SK-N-SH treated with all-trans-retinoic acid at 6 μM for 48 hours (cell line): Measurements from ENCODE around the gene NPAS3.

ENCODE experiments used
- ATAC-seq: fragments of 200-7000 bp; cut with Tn5 transposase; 3 replicates; pipeline ENCODE4 v1.9.1; 2020; ENCODE audit warnings: mild to moderate bottlenecking, moderate library complexity
- ARNTL ChIP-seq: fragments of 450-650 bp; formaldehyde crosslinking; IDR thresholded peaks from 2 replicates; pipeline ENCODE4 v1.5.0; 2020; ENCODE audit warnings: low read depth, mild to moderate bottlenecking, moderate library complexity, borderline replicate concordance
- BACH2 ChIP-seq: fragments of 250-450 bp; sonication (Bioruptor Pico); IDR thresholded peaks from 2 replicates; pipeline ENCODE4 v1.9.0; 2021; ENCODE audit warnings: mild to moderate bottlenecking, borderline replicate concordance
- CSDC2 ChIP-seq: fragments of 250-450 bp; sonication (Bioruptor Pico); IDR thresholded peaks from 2 replicates; pipeline ENCODE4 v1.5.0; 2020; ENCODE audit warnings: mild to moderate bottlenecking, moderate library complexity
- ESRRG ChIP-seq: fragments of 250-450 bp; sonication (Bioruptor Pico); IDR thresholded peaks from 2 replicates; pipeline ENCODE4 v1.6.1; 2021; ENCODE audit warnings: mild to moderate bottlenecking
- GLIS3 ChIP-seq: fragments of 250-450 bp; sonication (Bioruptor Pico); IDR thresholded peaks from 2 replicates; pipeline ENCODE4 v1.5.0; 2020; ENCODE audit warnings: mild to moderate bottlenecking, moderate library complexity
- ISL1 ChIP-seq: fragments of 250-450 bp; sonication (Bioruptor Pico); IDR thresholded peaks from 2 replicates; pipeline ENCODE4 v2.1.2; 2022; ENCODE audit warnings: mild to moderate bottlenecking, moderate library complexity
- OSR1 ChIP-seq: fragments of 250-450 bp; sonication (Bioruptor Pico); IDR thresholded peaks from 2 replicates; pipeline ENCODE4 v1.8.0; 2022; ENCODE audit warnings: moderate library complexity, mild to moderate bottlenecking, inconsistent platforms
- PPARA ChIP-seq: fragments of 250-450 bp; sonication (Bioruptor Pico); IDR thresholded peaks from 2 replicates; pipeline ENCODE4 v1.5.0; 2020; ENCODE audit warnings: mild to moderate bottlenecking, borderline replicate concordance
- RARB ChIP-seq: fragments of 250-450 bp; sonication (Bioruptor Pico); IDR thresholded peaks from 2 replicates; pipeline ENCODE4 v1.8.0; 2021; ENCODE audit warnings: mild to moderate bottlenecking, moderate library complexity
- SNAI2 ChIP-seq: fragments of 250-450 bp; sonication (Bioruptor Pico); IDR thresholded peaks from 2 replicates; pipeline ENCODE4 v1.5.0; 2020; ENCODE audit warnings: mild to moderate bottlenecking, moderate library complexity
- TCF4 ChIP-seq: fragments of 250-450 bp; sonication (Bioruptor Pico); IDR thresholded peaks from 2 replicates; pipeline ENCODE4 v1.8.0; 2021; ENCODE audit warnings: mild to moderate bottlenecking, moderate library complexity, borderline replicate concordance
- TOX ChIP-seq: fragments of 250-450 bp; sonication (Bioruptor Pico); IDR thresholded peaks from 2 replicates; pipeline ENCODE4 v1.8.0; 2021; ENCODE audit warnings: mild to moderate bottlenecking, moderate library complexity, borderline replicate concordance
- ZC3H10 ChIP-seq: fragments of 250-450 bp; sonication (Bioruptor Pico); IDR thresholded peaks from 2 replicates; pipeline ENCODE4 v1.5.1; 2021; ENCODE audit warnings: mild to moderate bottlenecking, moderate library complexity
- ZFP3 ChIP-seq: fragments of 250-450 bp; sonication (Bioruptor Pico); IDR thresholded peaks from 2 replicates; pipeline ENCODE4 v1.5.0; 2020; ENCODE audit warnings: mild to moderate bottlenecking, moderate library complexity
- ZFP30 ChIP-seq: fragments of 450-650 bp; formaldehyde crosslinking; IDR thresholded peaks from 2 replicates; pipeline ENCODE4 v1.5.0; 2022; ENCODE audit warnings: mild to moderate bottlenecking, moderate library complexity
- ZNF565 ChIP-seq: fragments of 450-650 bp; formaldehyde crosslinking; conservative IDR thresholded peaks from 2 replicates; pipeline ENCODE4 v1.5.0; 2020; ENCODE audit warnings: low read depth, mild to moderate bottlenecking, moderate library complexity
- ZNF70 ChIP-seq: fragments of 450-650 bp; formaldehyde crosslinking; IDR thresholded peaks from 2 replicates; pipeline ENCODE4 v1.5.0; 2020; ENCODE audit warnings: mild to moderate bottlenecking, moderate library complexity
- ZNF8 ChIP-seq: fragments of 450-650 bp; formaldehyde crosslinking; IDR thresholded peaks from 2 replicates; pipeline ENCODE4 v1.5.0; 2020; ENCODE audit warnings: mild to moderate bottlenecking, moderate library complexity
- TF ChIP-seq, protein P1 (sequence below): fragments of 250-450 bp; sonication (Bioruptor Pico); IDR thresholded peaks from 2 replicates; pipeline ENCODE4 v1.8.0; 2021; ENCODE audit warnings: low read depth, mild to moderate bottlenecking, moderate library complexity, borderline replicate concordance
- TF ChIP-seq, protein P2 (sequence below): fragments of 250-450 bp; sonication (Bioruptor Pico); IDR thresholded peaks from 2 replicates; pipeline ENCODE4 v1.5.1; 2021; ENCODE audit warnings: mild to moderate bottlenecking, moderate library complexity
- TF ChIP-seq, protein P3 (sequence below): fragments of 250-450 bp; sonication (Bioruptor Pico); IDR thresholded peaks from 2 replicates; pipeline ENCODE4 v1.8.0; 2020; ENCODE audit warnings: mild to moderate bottlenecking, moderate library complexity, borderline replicate concordance
- TF ChIP-seq, protein P4 (sequence below): fragments of 250-450 bp; sonication (Bioruptor Pico); IDR thresholded peaks from 2 replicates; pipeline ENCODE4 v1.5.1; 2020; ENCODE audit warnings: low read depth, mild to moderate bottlenecking, moderate library complexity
- TF ChIP-seq, protein P5 (sequence below): fragments of 250-450 bp; sonication (Bioruptor Pico); IDR thresholded peaks from 2 replicates; pipeline ENCODE4 v1.5.0; 2020; ENCODE audit warnings: mild to moderate bottlenecking, moderate library complexity

The NPAS3 gene

DNA sequence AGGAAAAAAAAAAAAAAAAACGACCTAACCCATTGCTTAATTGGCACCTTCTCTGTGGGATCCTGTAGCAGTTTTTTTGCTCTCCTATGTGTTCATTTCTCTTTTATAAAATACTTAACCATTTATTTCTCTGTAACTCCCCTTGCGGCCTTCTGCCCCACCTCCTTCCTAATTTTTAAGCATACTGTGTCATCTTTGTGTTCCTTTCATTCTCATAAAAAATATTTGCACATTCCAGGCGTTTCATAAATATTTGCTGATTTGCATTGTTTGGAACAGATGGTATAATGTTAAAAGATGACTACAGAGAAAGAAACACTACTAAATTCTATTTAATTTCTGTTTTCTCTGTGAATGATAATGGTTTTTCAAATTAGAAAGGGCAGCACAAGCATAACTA is 77.9 kb downstream of the NPAS3 start:
- TF ChIP-seq ISL1 (CRISPR knock-in tag) (no peak), ESRRG (CRISPR knock-in tag) (no peak), GLIS3 (CRISPR knock-in tag) (no peak), TOX (CRISPR knock-in tag) (no peak), BACH2 (CRISPR knock-in tag) (no peak), TCF4 (no peak), ZC3H10 (no peak), PPARA (no peak), OSR1 (CRISPR knock-in tag) (no peak), RARB (CRISPR knock-in tag) (no peak), ZNF565 (CRISPR knock-in tag) (no peak), ZNF70 (CRISPR knock-in tag) (no peak), ZNF8 (CRISPR knock-in tag) (no peak), ZFP30 (CRISPR knock-in tag) (no peak), ZFP3 (no peak)
- TF ChIP-seq, protein P1, sequence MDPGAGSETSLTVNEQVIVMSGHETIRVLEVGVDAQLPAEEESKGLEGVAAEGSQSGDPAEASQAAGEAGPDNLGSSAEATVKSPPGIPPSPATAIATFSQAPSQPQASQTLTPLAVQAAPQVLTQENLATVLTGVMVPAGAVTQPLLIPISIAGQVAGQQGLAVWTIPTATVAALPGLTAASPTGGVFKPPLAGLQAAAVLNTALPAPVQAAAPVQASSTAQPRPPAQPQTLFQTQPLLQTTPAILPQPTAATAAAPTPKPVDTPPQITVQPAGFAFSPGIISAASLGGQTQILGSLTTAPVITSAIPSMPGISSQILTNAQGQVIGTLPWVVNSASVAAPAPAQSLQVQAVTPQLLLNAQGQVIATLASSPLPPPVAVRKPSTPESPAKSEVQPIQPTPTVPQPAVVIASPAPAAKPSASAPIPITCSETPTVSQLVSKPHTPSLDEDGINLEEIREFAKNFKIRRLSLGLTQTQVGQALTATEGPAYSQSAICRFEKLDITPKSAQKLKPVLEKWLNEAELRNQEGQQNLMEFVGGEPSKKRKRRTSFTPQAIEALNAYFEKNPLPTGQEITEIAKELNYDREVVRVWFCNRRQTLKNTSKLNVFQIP (CRISPR knock-in tag), result no peak
- TF ChIP-seq, protein P2, sequence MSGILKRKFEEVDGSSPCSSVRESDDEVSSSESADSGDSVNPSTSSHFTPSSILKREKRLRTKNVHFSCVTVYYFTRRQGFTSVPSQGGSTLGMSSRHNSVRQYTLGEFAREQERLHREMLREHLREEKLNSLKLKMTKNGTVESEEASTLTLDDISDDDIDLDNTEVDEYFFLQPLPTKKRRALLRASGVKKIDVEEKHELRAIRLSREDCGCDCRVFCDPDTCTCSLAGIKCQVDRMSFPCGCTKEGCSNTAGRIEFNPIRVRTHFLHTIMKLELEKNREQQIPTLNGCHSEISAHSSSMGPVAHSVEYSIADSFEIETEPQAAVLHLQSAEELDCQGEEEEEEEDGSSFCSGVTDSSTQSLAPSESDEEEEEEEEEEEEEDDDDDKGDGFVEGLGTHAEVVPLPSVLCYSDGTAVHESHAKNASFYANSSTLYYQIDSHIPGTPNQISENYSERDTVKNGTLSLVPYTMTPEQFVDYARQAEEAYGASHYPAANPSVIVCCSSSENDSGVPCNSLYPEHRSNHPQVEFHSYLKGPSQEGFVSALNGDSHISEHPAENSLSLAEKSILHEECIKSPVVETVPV (CRISPR knock-in tag), result no peak
- TF ChIP-seq, protein P3, sequence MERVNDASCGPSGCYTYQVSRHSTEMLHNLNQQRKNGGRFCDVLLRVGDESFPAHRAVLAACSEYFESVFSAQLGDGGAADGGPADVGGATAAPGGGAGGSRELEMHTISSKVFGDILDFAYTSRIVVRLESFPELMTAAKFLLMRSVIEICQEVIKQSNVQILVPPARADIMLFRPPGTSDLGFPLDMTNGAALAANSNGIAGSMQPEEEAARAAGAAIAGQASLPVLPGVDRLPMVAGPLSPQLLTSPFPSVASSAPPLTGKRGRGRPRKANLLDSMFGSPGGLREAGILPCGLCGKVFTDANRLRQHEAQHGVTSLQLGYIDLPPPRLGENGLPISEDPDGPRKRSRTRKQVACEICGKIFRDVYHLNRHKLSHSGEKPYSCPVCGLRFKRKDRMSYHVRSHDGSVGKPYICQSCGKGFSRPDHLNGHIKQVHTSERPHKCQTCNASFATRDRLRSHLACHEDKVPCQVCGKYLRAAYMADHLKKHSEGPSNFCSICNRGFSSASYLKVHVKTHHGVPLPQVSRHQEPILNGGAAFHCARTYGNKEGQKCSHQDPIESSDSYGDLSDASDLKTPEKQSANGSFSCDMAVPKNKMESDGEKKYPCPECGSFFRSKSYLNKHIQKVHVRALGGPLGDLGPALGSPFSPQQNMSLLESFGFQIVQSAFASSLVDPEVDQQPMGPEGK (CRISPR knock-in tag), result no peak
- TF ChIP-seq, protein P4, sequence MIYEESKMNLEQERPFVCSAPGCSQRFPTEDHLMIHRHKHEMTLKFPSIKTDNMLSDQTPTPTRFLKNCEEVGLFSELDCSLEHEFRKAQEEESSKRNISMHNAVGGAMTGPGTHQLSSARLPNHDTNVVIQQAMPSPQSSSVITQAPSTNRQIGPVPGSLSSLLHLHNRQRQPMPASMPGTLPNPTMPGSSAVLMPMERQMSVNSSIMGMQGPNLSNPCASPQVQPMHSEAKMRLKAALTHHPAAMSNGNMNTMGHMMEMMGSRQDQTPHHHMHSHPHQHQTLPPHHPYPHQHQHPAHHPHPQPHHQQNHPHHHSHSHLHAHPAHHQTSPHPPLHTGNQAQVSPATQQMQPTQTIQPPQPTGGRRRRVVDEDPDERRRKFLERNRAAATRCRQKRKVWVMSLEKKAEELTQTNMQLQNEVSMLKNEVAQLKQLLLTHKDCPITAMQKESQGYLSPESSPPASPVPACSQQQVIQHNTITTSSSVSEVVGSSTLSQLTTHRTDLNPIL (CRISPR knock-in tag), result no peak
- TF ChIP-seq, protein P5, sequence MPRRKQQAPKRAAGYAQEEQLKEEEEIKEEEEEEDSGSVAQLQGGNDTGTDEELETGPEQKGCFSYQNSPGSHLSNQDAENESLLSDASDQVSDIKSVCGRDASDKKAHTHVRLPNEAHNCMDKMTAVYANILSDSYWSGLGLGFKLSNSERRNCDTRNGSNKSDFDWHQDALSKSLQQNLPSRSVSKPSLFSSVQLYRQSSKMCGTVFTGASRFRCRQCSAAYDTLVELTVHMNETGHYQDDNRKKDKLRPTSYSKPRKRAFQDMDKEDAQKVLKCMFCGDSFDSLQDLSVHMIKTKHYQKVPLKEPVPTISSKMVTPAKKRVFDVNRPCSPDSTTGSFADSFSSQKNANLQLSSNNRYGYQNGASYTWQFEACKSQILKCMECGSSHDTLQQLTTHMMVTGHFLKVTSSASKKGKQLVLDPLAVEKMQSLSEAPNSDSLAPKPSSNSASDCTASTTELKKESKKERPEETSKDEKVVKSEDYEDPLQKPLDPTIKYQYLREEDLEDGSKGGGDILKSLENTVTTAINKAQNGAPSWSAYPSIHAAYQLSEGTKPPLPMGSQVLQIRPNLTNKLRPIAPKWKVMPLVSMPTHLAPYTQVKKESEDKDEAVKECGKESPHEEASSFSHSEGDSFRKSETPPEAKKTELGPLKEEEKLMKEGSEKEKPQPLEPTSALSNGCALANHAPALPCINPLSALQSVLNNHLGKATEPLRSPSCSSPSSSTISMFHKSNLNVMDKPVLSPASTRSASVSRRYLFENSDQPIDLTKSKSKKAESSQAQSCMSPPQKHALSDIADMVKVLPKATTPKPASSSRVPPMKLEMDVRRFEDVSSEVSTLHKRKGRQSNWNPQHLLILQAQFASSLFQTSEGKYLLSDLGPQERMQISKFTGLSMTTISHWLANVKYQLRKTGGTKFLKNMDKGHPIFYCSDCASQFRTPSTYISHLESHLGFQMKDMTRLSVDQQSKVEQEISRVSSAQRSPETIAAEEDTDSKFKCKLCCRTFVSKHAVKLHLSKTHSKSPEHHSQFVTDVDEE (CRISPR knock-in tag), result no peak
- no peak for ATAC-seq

DNA sequence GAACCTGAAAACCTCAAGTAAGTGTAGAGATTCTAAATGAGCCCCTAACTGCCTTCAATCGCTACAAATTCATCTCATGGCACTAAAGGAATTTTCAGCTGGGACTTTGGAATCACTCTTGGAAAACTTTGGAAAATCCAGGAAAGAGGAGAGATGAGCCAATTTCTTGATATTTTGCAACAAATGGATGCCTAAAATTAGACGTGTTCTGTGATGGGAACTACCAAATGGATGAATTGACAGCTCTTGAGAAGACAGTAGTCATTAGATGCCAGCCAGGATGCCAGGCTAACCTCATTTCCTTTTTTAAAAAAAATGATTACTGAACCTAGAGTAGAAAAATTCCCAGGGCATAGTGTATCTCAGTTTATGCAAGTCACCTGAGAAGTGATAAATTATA is 78.3 kb downstream of the NPAS3 start:
- TF ChIP-seq ZNF565 (CRISPR knock-in tag) (no peak), OSR1 (CRISPR knock-in tag) (no peak), SNAI2 (CRISPR knock-in tag) (no peak), PPARA (no peak), ZFP3 (no peak), TOX (CRISPR knock-in tag) (no peak), BACH2 (CRISPR knock-in tag) (no peak), ZNF70 (CRISPR knock-in tag) (no peak), ZFP30 (CRISPR knock-in tag) (no peak), ARNTL (CRISPR knock-in tag) (no peak), GLIS3 (CRISPR knock-in tag) (no peak), ZNF8 (CRISPR knock-in tag) (no peak), ZC3H10 (no peak), CSDC2 (CRISPR knock-in tag) (no peak), TCF4 (no peak), RARB (CRISPR knock-in tag) (no peak)
- TF ChIP-seq, protein P5 (CRISPR knock-in tag), result no peak
- TF ChIP-seq, protein P3 (CRISPR knock-in tag), result no peak
- TF ChIP-seq, protein P4 (CRISPR knock-in tag), result no peak
- ATAC-seq, result no peak
